ENCODE results near the gene PURA. TPM values are rescaled to one million over a fixed set of nuclear protein-coding genes. Genes with fewer than 3 reads are reported as not detected.

Gene PURA
- total and polyA plus RNA-seq, 2 of the 4 experiments (the other 2 are of a cell fraction), result 3.8 to 5.6 TPM

DNA sequence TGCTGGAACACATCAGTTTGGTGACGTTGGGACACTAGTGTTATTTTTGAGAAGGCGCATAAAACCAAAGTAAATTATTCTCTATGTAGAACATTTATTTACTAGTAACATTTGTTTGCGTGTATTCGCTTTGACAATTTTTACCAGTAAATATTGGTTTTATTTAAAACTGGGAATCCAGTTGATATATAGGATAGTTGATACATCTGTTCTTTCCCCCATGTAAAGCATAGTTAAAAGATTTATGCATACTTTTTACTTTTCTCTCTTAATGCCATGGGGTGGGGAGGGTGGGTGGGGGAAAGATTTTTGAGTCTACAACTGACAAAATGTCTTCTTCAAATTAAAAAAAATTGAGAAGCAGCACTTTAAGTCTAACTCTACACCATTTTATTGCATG lies 11.7 kb downstream of the PURA start, which contains the start of gene IGIP:
Gene IGIP, plus strand, starts transcription at position 301 of the 400 bp plus-strand sequence. CDS start 2,540 bp downstream, outside the sequence.
- in situ Hi-C loops (cut with MboI; ENCODE audit: low sequenced_read_pairs), result no loop called here
- BruUV-seq (replicated peaks), result no TSS peak
- ChIA-PET CTCF (no interaction called here), POLR2A (ENCODE audit: unreplicated experiment) (no interaction called here)
- H4K91ac ChIP-seq (ENCODE audit: insufficient read depth, low read depth, low read length), result no peak within 1 kb of the TSS
- DNase-seq, result no peak
- intact Hi-C loops (cut with micrococcal nuclease), result no loop called here
- H3K27ac ChIP-seq (ENCODE audit: insufficient read depth, low read length), result no peak within 1 kb of the TSS
- peaks cover 3% of the 10 kb centered on the region; the same call in 1 of the 2 replicates for H3K9me1 ChIP-seq (ENCODE audit: insufficient read depth, low read length)
- no peak within 1 kb of the TSS for H3K9ac ChIP-seq (ENCODE audit: low read depth, low read length)
- H3K14ac ChIP-seq (replicated peaks; ENCODE audit: low read depth, low read length), result no peak within 1 kb of the TSS
- no peak within 1 kb of the TSS for H2BK20ac ChIP-seq (ENCODE audit: low read depth, low read length)
- no peak within 1 kb of the TSS for H3K4ac ChIP-seq (ENCODE audit: low read depth, low read length)
- dilution Hi-C loops (cut with HindIII; ENCODE audit: low sequenced_read_pairs, unreplicated experiment), result no loop called here
- H3K9me3 ChIP-seq (ENCODE audit: control insufficient read depth, insufficient read depth, low read length), result no peaks in the 10 kb centered on the region
- H4K20me1 ChIP-seq (ENCODE audit: insufficient read depth, low read length), result peaks cover 20% of the 10 kb centered on the region
- H4K5ac ChIP-seq (ENCODE audit: low read depth, low read length), result no peak within 1 kb of the TSS
- no peak within 1 kb of the TSS for H3K56ac ChIP-seq (ENCODE audit: extremely low read depth, insufficient read depth, low read length)
- no peak within 1 kb of the TSS for H3K4me2 ChIP-seq (ENCODE audit: low read depth, low read length)
- H3K4me1 ChIP-seq (ENCODE audit: control insufficient read depth, insufficient read depth, low read length), result peaks cover 6% of the 10 kb centered on the region; the same call in 1 of the 2 replicates
- no peak within 1 kb of the TSS for H3K18ac ChIP-seq (ENCODE audit: low read depth, low read length)
- peaks cover 23 to 44% of the 10 kb centered on the region in 2 experiments for H3K79me1 ChIP-seq (ENCODE audit: low read depth in 1 of 2, low read length in 2 of 2)
- WGBS, 2 experiments (ENCODE audit: extremely low coverage in 2 of 2, insufficient read length in 1 of 2), result no CpG with 5 or more reads among the region's 4 CpGs
- no peak within 1 kb of the TSS for H2BK5ac ChIP-seq (ENCODE audit: low read depth, low read length, poor library complexity, severe bottlenecking)
- no peak within 1 kb of the TSS for H4K8ac ChIP-seq (ENCODE audit: low read depth in 2 of 2, low read length in 2 of 2)
- no peaks in the 10 kb centered on the region for H3K27me3 ChIP-seq (ENCODE audit: control insufficient read depth, insufficient read depth, low read length)
- H2AK5ac ChIP-seq (ENCODE audit: low read depth, low read length), result no peak within 1 kb of the TSS
- no peak within 1 kb of the TSS for H2BK120ac ChIP-seq (ENCODE audit: low read depth, low read length)
- no peak within 1 kb of the TSS for H2BK15ac ChIP-seq (ENCODE audit: low read depth, low read length)
- no peaks in the 10 kb centered on the region for H3K36me3 ChIP-seq (ENCODE audit: control insufficient read depth, insufficient read depth, low read length)
- H2AK9ac ChIP-seq (replicated peaks; ENCODE audit: low read depth, low read length, poor library complexity), result no peak within 1 kb of the TSS
- H3K4me3 ChIP-seq (ENCODE audit: insufficient read depth, low read depth, low read length), result no peak within 1 kb of the TSS
- no peak within 1 kb of the TSS for H3K23ac ChIP-seq (ENCODE audit: low read depth, low read length)
- no peak for ATAC-seq (ENCODE audit: low read depth)
- H2AFZ ChIP-seq (replicated peaks; ENCODE audit: low read length, poor library complexity), result no peak within 1 kb of the TSS
- TF ChIP-seq CEBPB (IDR thresholded peaks at IDR 0.05; ENCODE audit: low read depth, low read length) (no peak), POLR2A (IDR thresholded peaks at IDR 0.05; ENCODE audit: low read depth, low read length) (no peak), NFE2L2 (IDR thresholded peaks at IDR 0.05; ENCODE audit: low read depth, low read length) (no peak), RCOR1 (IDR thresholded peaks at IDR 0.05; ENCODE audit: insufficient replicate concordance, low read length) (no peak)
